Measurements from ENCODE around the gene LSM2. TPM values are rescaled to one million over a fixed set of nuclear protein-coding genes. Genes with fewer than 3 reads are reported as not detected.

Gene LSM2
- total and polyA plus RNA-seq, 9 of the 15 experiments (the other 6 are each of a cell fraction or from before 2014, with no cell fraction given) = 154 to 407 (median 223) TPM

GRCh38 chr6:31815025-31815838 lies 8.5 kb upstream of the LSM2 start, which contains the start of the genes HSPA1A and HSPA1L (continued):
- TF ChIP-seq ETV6 (IDR thresholded peaks at IDR 0.05; ENCODE audit: borderline replicate concordance in 1 of 2, low read depth in 2 of 2, low read length in 1 of 2) (no peak), ETV6 (CRISPR knock-in tag; IDR thresholded peaks at IDR 0.05; ENCODE audit: borderline replicate concordance) (peak; percentile 70), RBM25 (IDR thresholded peaks at IDR 0.05; ENCODE audit: low read depth, low read length, severe bottlenecking) (peak; percentile 75), ZNF318 (IDR thresholded peaks at IDR 0.05; ENCODE audit: borderline replicate concordance in 1 of 2, low read depth in 1 of 2) (peak in 1 of 2 experiments; percentile 19; a peak in 1 of 4 replicates), THRB (CRISPR knock-in tag; conservative IDR thresholded peaks at IDR 0.05) (peak; percentile 96), GTF2B (IDR thresholded peaks at IDR 0.05; ENCODE audit: extremely low read depth, insufficient read length) (peak; percentile 98), RFX7 (CRISPR knock-in tag; IDR thresholded peaks at IDR 0.05) (no peak), RAD51 (IDR thresholded peaks at IDR 0.05; ENCODE audit: borderline replicate concordance, low read depth) (0 out of 2 replicates have a peak, but pooled peaks have one; percentile 22), CHD2 (IDR thresholded peaks at IDR 0.05; ENCODE audit: low read depth, low read length) (0 out of 2 replicates have a peak, but pooled peaks have one; percentile 62), ZNF140 (CRISPR knock-in tag; IDR thresholded peaks at IDR 0.05) (no peak), RBM14 (IDR thresholded peaks at IDR 0.05; ENCODE audit: borderline replicate concordance, insufficient read depth, low read depth, low read length) (no peak), TBP (optimal IDR thresholded peaks at IDR 0.05; ENCODE audit: low read depth, low read length) (peak; percentile 98)
